Stimulated activated naive B cell treated with anti-CD40 and anti-IgM and Interleukin-4, amounts not matched to agents 10 μg/mL and 1 μg/mL and 100 μg/mL, for 72 hours (primary cell): ENCODE data around the gene ATL1.

Source experiments
- ATAC-seq, 2 donors: fragments of 150-1000 bp; cut with Tn5 transposase; replicated peaks; 2 replicates each; pipeline ENCODE4 v1.10.0; 2021; ENCODE audit warnings: moderate library complexity in 1 of 2
- DNase-seq: peaks from one replicate; pipeline ENCODE4 v3.0.0; 2021
- H3K27ac Mint-ChIP-seq: one replicate; pipeline ENCODE4 v1.8.0; 2022; ENCODE audit warnings: mild to moderate bottlenecking, mixed read lengths
- H3K27me3 Mint-ChIP-seq, 2 donors: one replicate each; pipeline ENCODE4 v1.8.0; 2022; ENCODE audit warnings: mixed read lengths in 2 of 2
- H3K36me3 Mint-ChIP-seq, 2 donors: one replicate each; pipeline ENCODE4 v1.8.0; 2022; ENCODE audit warnings: mixed read lengths in 2 of 2, mild to moderate bottlenecking in 1 of 2
- H3K4me1 Mint-ChIP-seq, 2 donors: one replicate each; pipeline ENCODE4 v1.8.0; 2022; ENCODE audit warnings: mixed read lengths in 2 of 2, mild to moderate bottlenecking in 1 of 2
- H3K4me3 Mint-ChIP-seq, 2 donors: one replicate each; pipeline ENCODE4 v1.8.0; 2022; ENCODE audit warnings: mild to moderate bottlenecking in 2 of 2, mixed read lengths in 2 of 2, moderate library complexity in 1 of 2
- H3K9me3 Mint-ChIP-seq, 2 donors: one replicate each; pipeline ENCODE4 v1.8.0; 2022; ENCODE audit warnings: mixed read lengths in 2 of 2, mild to moderate bottlenecking in 1 of 2

ATL1 gene

DNA sequence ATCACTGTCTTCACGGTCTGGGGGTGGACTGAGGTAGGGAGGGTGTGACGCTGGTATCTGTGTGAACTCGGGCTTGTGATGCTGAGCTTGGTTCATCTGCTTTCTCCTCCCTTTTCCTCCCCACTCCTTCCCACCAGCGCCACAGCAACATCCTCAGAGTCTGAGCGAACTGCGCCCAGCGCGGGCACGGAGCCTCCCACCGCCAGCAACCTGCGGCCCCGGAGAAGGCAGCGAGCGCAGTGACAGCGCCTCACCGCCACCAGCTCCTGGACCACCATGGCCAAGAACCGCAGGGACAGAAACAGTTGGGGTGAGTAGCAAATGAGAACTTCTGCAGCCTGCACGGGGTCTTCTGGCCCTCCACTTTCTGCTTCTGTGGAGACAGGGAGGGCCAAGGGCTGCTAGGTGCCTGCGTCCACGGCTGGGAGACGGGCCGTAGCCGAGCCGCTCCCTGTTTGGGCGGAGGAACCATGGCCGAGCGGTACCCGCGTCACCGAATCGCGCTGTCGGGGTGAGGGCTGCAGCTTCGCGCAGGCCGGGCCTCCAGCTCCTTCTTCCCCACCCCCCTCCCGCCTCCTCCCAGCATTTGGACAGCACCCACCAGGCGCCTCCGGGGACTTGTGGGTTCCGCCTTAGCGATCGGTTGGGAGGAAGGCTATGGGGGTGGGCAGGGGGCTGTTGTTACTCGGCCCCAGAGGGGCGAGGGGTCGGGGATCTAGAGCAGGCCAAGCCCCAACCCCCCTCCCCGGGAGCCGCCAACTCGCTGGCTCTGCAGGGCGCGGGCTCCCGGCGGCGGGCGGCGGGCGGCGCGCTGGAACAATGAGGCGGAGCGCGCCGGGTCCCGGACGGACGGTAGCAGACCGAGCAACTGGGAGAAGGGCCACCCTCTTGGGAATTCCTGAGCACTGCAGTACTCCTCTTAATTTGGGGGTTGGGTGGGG is at the start of gene ATL1:
Gene ATL1, plus strand, starts transcription at position 156 of the 941 bp plus-strand sequence. Its CDS starts 121 bp downstream, at position 277.
- DNase-seq (peak; percentile 31), ATAC-seq (peak; percentile 89 to 90)
- no peaks in the 10 kb centered on the region for H3K9me3 Mint-ChIP-seq
- H3K4me1 Mint-ChIP-seq, result peaks cover 12 to 14% of the 10 kb centered on the region in 2 donors
- H3K27ac Mint-ChIP-seq, result peak within 1 kb of the TSS; percentile 56
- peak within 1 kb of the TSS; percentile 84 to 89 for H3K4me3 Mint-ChIP-seq
- no peaks in the 10 kb centered on the region for H3K36me3 Mint-ChIP-seq
- H3K27me3 Mint-ChIP-seq, result peaks cover 27 to 29% of the 10 kb centered on the region in 2 donors

DNA sequence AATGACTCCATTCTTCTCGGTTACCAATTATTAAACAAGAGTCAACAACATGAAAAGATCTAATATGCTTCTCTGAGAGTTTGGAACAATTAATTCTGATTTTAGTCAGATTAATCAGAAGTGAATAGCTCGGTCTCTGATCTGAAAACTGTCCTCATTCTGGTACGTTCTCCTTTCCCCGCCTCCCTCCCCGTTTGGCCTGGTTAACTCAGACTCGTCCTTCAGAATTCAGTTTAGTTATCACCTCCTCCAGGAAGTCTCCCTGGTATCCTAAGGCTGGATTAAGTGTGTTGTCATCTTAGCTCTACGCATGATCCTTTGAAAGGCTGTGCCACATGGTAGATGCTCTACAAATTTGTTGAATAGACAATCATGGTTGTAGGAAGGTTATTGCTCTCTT is 49.8 kb upstream of the ATL1 start:
- ATAC-seq, result no peak
- H3K36me3 Mint-ChIP-seq, result peaks cover 10 to 32% of the 10 kb centered on the region in 2 donors
- H3K4me3 Mint-ChIP-seq, result no peak overlapping the region
- no peak overlapping the region for H3K27ac Mint-ChIP-seq
- DNase-seq, result no peak
- no peaks in the 10 kb centered on the region for H3K27me3 Mint-ChIP-seq
- no peaks in the 10 kb centered on the region for H3K9me3 Mint-ChIP-seq
- peaks cover 16 to 21% of the 10 kb centered on the region in 2 donors for H3K4me1 Mint-ChIP-seq

GRCh38 chr14:50512463-50512862 is 47.5 kb upstream of the ATL1 start:
- Mint-ChIP-seq H3K27ac (no peak overlapping the region), H3K4me1 (peaks cover 14 to 17% of the 10 kb centered on the region in 2 donors), H3K9me3 (no peaks in the 10 kb centered on the region), H3K36me3 (peaks cover 9 to 30% of the 10 kb centered on the region in 2 donors), H3K27me3 (no peaks in the 10 kb centered on the region), H3K4me3 (no peak overlapping the region)
- ATAC-seq (no peak), DNase-seq (no peak)

DNA sequence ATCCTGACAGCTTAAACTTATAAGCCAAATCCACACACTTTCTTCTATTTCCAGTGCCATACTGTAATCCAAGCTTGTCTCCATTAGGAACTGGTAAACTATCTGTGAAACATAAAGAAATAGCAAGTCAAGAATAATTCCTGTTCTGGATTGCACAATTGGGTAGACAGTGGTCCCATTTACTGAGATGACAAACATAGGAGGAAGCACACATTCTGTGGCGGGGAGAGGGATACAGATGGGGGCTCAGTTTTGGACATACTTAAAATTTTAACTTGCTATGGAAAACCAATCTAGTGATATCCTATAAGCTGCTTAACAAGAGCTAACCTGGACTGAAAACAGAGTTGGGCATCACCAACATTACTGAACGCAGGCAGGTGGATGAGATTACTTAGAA is 43.9 kb upstream of the ATL1 start:
- DNase-seq (no peak), ATAC-seq (no peak)
- Mint-ChIP-seq H3K36me3 (peaks cover 3 to 5% of the 10 kb centered on the region in 2 donors), H3K27ac (no peak overlapping the region), H3K27me3 (no peaks in the 10 kb centered on the region), H3K4me3 (no peak overlapping the region), H3K9me3 (no peaks in the 10 kb centered on the region), H3K4me1 (peaks cover 6 to 7% of the 10 kb centered on the region in 2 donors)

- ATAC-seq, result peak; percentile 90 to 94
- peak overlapping the region in 1 of 2 donors; percentile 18 for H3K4me3 Mint-ChIP-seq
Measured at GRCh38 chr14:50520947-50521815, 38.8 kb upstream of the ATL1 start.

GRCh38 chr14:50521912-50522341 is 38.0 kb upstream of the ATL1 start:
- peak; percentile 38 to 65 for ATAC-seq
- Mint-ChIP-seq H3K9me3 (no peaks in the 10 kb centered on the region), H3K4me3 (no peak overlapping the region), H3K27me3 (no peaks in the 10 kb centered on the region), H3K4me1 (peaks cover 34 to 51% of the 10 kb centered on the region in 2 donors), H3K27ac (peak overlapping the region; percentile 82), H3K36me3 (peaks cover 0 to 4% of the 10 kb centered on the region in 2 donors)
- no peak for DNase-seq

More at GRCh38 chr14:50520947-50521815, 38.8 kb upstream of the ATL1 start:
- peaks cover 32 to 47% of the 10 kb centered on the region in 2 donors for H3K4me1 Mint-ChIP-seq
- H3K9me3 Mint-ChIP-seq, result no peaks in the 10 kb centered on the region
- DNase-seq, result peak; percentile 27
- H3K27ac Mint-ChIP-seq, result peak overlapping the region; percentile 82
- H3K36me3 Mint-ChIP-seq, result peaks cover 0 to 4% of the 10 kb centered on the region in 2 donors
- H3K27me3 Mint-ChIP-seq, result no peaks in the 10 kb centered on the region

DNA sequence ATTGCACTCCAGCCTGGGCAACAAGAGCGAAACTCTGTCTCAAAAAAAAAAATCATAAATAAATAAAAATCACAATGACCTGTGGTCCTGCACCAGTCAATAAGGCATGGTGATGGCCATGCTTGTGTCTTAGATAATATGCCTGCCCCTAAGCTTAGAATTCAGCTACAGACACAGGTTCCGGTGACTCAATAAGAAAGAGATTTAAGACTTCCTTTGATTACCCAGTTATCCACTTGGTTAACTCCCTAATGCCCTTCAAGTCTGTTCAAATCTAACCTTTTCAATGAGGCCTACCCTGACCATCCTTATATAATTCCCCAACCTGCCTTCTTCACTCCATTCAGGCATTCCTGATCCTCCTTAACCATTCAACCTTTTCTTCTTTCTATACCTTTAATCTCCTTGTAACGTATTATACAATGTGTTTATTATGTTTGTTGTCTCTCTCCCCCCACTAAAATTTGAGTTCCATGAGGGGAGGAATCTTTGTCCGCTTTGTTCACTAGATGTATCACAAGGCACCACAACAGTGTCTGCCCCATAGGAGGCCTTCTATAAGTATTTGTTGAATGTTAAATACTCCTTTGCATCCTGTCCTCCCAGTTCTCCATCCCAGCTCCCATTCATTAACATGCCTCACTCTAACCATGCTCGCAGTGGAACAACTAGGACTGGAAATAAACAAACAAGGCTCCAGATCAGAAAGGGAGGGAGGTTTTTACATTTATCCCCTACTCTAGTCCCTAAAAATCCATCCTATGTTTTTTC is 36.5 kb upstream of the ATL1 start:
- Mint-ChIP-seq H3K27me3 (no peaks in the 10 kb centered on the region), H3K36me3 (peaks cover 0 to 7% of the 10 kb centered on the region in 2 donors), H3K9me3 (no peaks in the 10 kb centered on the region), H3K27ac (peak overlapping the region; percentile 39), H3K4me1 (peaks cover 37 to 57% of the 10 kb centered on the region in 2 donors), H3K4me3 (no peak overlapping the region)
- DNase-seq (no peak), ATAC-seq (no peak)

DNA sequence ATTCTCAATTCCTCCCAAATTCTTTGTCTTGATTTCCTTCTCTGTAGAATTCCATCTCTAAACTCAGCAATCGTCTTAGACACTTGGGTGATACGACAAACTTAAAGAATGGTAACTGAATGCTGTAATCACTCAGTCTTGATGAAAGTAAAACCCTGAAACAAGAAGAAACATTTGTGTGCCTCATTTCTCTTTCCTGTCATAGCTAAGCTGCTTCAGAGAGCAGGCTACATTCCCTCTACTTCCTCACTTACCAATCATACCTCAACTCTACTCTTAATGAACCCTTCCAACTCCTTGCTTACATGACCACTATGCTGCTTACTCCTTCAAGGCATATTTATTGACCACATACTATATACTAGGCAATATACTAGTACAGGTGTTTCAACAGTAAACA is 35.9 kb upstream of the ATL1 start:
- no peak overlapping the region for H3K4me3 Mint-ChIP-seq

GRCh38 chr14:50524731-50525515 is 35.0 kb upstream of the ATL1 start:
- Mint-ChIP-seq H3K27ac (peak overlapping the region; percentile 60), H3K36me3 (peaks cover 0 to 7% of the 10 kb centered on the region in 2 donors), H3K27me3 (no peaks in the 10 kb centered on the region), H3K4me1 (peaks cover 44 to 66% of the 10 kb centered on the region in 2 donors), H3K9me3 (no peaks in the 10 kb centered on the region), H3K4me3 (peak overlapping the region; percentile 30 to 31)
- no peak for DNase-seq
- peak in 1 of 2 donors; percentile 37 for ATAC-seq

More for the DNA sequence above, 35.9 kb upstream of the ATL1 start:
- Mint-ChIP-seq H3K27me3 (no peaks in the 10 kb centered on the region), H3K4me1 (peaks cover 37 to 58% of the 10 kb centered on the region in 2 donors), H3K36me3 (peaks cover 0 to 7% of the 10 kb centered on the region in 2 donors), H3K9me3 (no peaks in the 10 kb centered on the region), H3K27ac (peak overlapping the region; percentile 60)
- ATAC-seq, result peak; percentile 41 to 45
- DNase-seq, result no peak

GRCh38 chr14:50528000-50528399 is 31.9 kb upstream of the ATL1 start:
- ATAC-seq, result no peak
- no peaks in the 10 kb centered on the region for H3K9me3 Mint-ChIP-seq
- peaks cover 41 to 73% of the 10 kb centered on the region in 2 donors for H3K4me1 Mint-ChIP-seq
- no peak overlapping the region for H3K4me3 Mint-ChIP-seq
- H3K36me3 Mint-ChIP-seq, result peaks cover 1 to 7% of the 10 kb centered on the region in 2 donors
- H3K27me3 Mint-ChIP-seq, result no peaks in the 10 kb centered on the region
- DNase-seq, result no peak
- no peak overlapping the region for H3K27ac Mint-ChIP-seq

DNA sequence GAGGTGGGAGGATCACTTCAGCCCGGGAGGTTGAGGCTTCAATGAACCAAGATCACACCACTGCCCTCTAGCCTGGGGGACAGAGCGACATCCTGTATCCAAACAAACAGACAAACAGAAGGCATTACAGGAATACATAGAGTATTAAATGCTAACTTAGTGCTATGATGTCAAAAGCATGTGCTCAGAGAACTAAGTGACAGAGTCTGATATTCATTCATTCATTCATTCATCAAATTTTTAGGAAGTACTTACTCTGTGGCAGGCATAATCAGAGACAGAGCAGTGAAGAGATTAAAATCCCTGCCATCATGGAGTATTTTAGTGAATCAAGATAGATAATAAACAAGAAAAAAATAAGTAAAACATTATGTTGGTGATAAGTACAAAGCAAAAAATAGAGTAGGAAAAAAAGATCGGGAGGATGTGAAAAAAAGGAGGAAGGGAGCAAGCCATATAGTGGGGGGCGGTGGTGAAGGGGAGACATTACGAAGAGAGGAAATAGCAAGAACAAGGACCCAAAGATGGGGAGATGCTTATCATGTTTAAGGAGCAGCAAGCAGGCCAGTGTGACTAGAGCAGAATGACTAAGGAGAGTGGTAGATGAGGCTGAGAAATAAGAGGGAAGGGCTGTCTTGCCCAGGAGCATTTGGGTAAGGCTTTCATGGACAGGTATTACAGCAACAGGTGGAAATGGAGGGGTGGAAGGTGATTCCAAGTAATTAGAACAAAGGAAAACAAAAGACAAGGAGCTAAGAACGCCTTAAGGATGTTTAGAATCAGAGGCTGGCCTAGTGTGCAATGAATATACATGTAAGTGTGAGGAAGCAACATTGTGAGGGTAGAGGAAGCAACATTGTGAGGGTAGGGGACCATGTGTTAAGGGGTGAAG is 30.4 kb upstream of the ATL1 start:
- ATAC-seq (no peak), DNase-seq (no peak)
- Mint-ChIP-seq H3K27me3 (no peaks in the 10 kb centered on the region), H3K4me3 (peak overlapping the region; percentile 7 to 11), H3K27ac (no peak overlapping the region), H3K4me1 (peaks cover 31 to 69% of the 10 kb centered on the region in 2 donors), H3K36me3 (peaks cover 1 to 4% of the 10 kb centered on the region in 2 donors), H3K9me3 (no peaks in the 10 kb centered on the region)

DNA sequence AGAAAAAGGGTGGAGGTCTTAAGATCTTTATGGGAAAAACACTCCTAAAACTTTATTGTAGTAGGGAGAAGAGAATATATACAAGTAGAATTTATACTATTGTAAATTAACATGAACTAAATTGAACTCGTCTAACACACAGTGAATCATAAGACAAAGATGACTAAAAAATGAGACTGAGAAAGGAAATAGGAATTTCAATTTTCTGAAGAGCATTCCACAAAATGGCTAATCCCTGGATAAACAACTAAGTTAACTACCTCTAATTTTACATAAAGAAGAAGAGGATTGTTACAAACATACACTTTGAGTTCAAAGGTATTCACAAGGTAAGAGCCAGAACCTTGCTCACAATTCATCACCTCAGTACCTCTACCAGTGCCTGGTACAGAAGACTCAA is 29.6 kb upstream of the ATL1 start:
- Mint-ChIP-seq H3K9me3 (no peaks in the 10 kb centered on the region), H3K4me3 (peak overlapping the region; percentile 88 to 93), H3K27me3 (no peaks in the 10 kb centered on the region), H3K36me3 (peaks cover 1 to 4% of the 10 kb centered on the region in 2 donors), H3K27ac (no peak overlapping the region), H3K4me1 (peaks cover 25 to 60% of the 10 kb centered on the region in 2 donors)
- ATAC-seq (no peak), DNase-seq (no peak)
